H1 (cell line): ENCODE results near the gene MUC5B. TPM values are rescaled to one million over a fixed set of nuclear protein-coding genes. Genes with fewer than 3 reads are reported as not detected.
A peak's percentile ranks its signal among the peaks of the same experiment; 100 is the strongest.

Source experiments
- CTCF ChIA-PET: fragments of 300-600 bp; sonication (Branson Sonifier 250); formaldehyde crosslinking; loops from one replicate; lab custom pipeline; 2021; ENCODE audit not compliant: partially characterized antibody; lab: Charles Lee
- POLR2A ChIA-PET: fragments of 300-600 bp; sonication (Branson Sonifier 250); formaldehyde crosslinking; loops from one replicate; lab custom pipeline; 2021; ENCODE audit warnings: inconsistent platforms; ENCODE audit not compliant: partially characterized antibody; lab: Charles Lee
- DNase-seq, 2 experiments: peaks; one replicate each; pipeline versions ENCODE4 v3.0.0 to v3.0.0-alpha.2; 2010 to 2022; ENCODE audit warnings: low spot score in 2 of 2, low read depth in 1 of 2, mixed read lengths in 1 of 2
- FAIRE-seq: peaks from 2 replicates; lab custom pipeline; 2011; peaks lifted over from hg19 to GRCh38; lab: Jason Lieb, UNC
- H2AFZ ChIP-seq: 2 replicates; pipeline ENCODE4 v1.8.1; 2012; ENCODE audit warnings: low read length, inconsistent platforms
- H2AK5ac ChIP-seq: 2 replicates; pipeline ENCODE4 v1.6.1; 2013; ENCODE audit warnings: low read depth, low read length
- H2BK120ac ChIP-seq: replicated peaks from 2 replicates; pipeline ENCODE3; 2013; ENCODE audit warnings: low read depth, low read length, inconsistent platforms
- H2BK12ac ChIP-seq: 2 replicates; pipeline ENCODE4 v1.6.1; 2013; ENCODE audit warnings: low read depth, low read length
- H2BK15ac ChIP-seq: 2 replicates; pipeline ENCODE4 v1.6.1; 2013; ENCODE audit warnings: low read length
- H2BK20ac ChIP-seq: 2 replicates; pipeline ENCODE4 v1.6.1; 2013; ENCODE audit warnings: low read length
- H2BK5ac ChIP-seq: 2 replicates; pipeline ENCODE4 v1.6.1; 2013; ENCODE audit warnings: low read depth, low read length
- H3K14ac ChIP-seq: 2 replicates; pipeline ENCODE4 v1.6.1; 2013; ENCODE audit warnings: inconsistent platforms; ENCODE audit not compliant: insufficient read length
- H3K18ac ChIP-seq: 2 replicates; pipeline ENCODE4 v1.6.1; 2013; ENCODE audit warnings: low read length; ENCODE audit errors: extremely low read depth
- H3K23ac ChIP-seq: 2 replicates; pipeline ENCODE4 v1.6.1; 2013; ENCODE audit warnings: inconsistent platforms; ENCODE audit not compliant: insufficient read length
- H3K23me2 ChIP-seq: 2 replicates; pipeline ENCODE4 v1.6.1; 2013; ENCODE audit warnings: low read depth, low read length
- H3K27ac ChIP-seq: 2 replicates; pipeline ENCODE4 v1.6.1; 2011; ENCODE audit warnings: low read depth, low read length, inconsistent platforms
- H3K27me3 ChIP-seq, 4 experiments: replicated peaks in 1 of 4; 1 replicate in 1 of 4; 2 replicates in 3 of 4; pipeline versions ENCODE4 v1.6.1 to v1.8.1; 2011 to 2013; ENCODE audit warnings: low read length in 3 of 4, mild to moderate bottlenecking in 3 of 4, inconsistent platforms in 2 of 4, mixed read lengths in 2 of 4, moderate library complexity in 1 of 4; ENCODE audit not compliant: control insufficient read depth in 3 of 4, insufficient read depth in 3 of 4; ENCODE audit errors: extremely low read depth in 1 of 4
- H3K36me3 ChIP-seq, 4 experiments: 2 replicates each; pipeline versions ENCODE4 v1.6.1 to v1.8.1; 2011 to 2013; ENCODE audit warnings: mild to moderate bottlenecking in 4 of 4, low read length in 3 of 4, moderate library complexity in 2 of 4, control low read depth in 1 of 4, inconsistent platforms in 1 of 4; ENCODE audit not compliant: insufficient read depth in 4 of 4, control insufficient read depth in 2 of 4
- H3K4ac ChIP-seq: replicated peaks from 2 replicates; pipeline ENCODE3; 2013; ENCODE audit warnings: low read length, low read depth, mixed read lengths, inconsistent platforms; ENCODE audit not compliant: insufficient read length
- H3K4me1 ChIP-seq, 4 experiments: replicated peaks in 1 of 4; 1 replicate in 1 of 4; 2 replicates in 3 of 4; pipeline versions ENCODE4 v1.6.1 to v1.8.1; 2011 to 2013; ENCODE audit warnings: low read length in 3 of 4, inconsistent platforms in 2 of 4, mixed read lengths in 1 of 4; ENCODE audit not compliant: insufficient read depth in 4 of 4, control insufficient read depth in 3 of 4
- H3K4me2 ChIP-seq, 2 experiments: 2 replicates each; pipeline versions ENCODE4 v1.6.1 to v1.8.1; 2011 to 2013; ENCODE audit warnings: low read depth in 2 of 2, low read length in 2 of 2, control low read depth in 1 of 2, inconsistent platforms in 1 of 2, mild to moderate bottlenecking in 1 of 2; ENCODE audit not compliant: insufficient read depth in 1 of 2
- H3K4me3 ChIP-seq, 4 experiments: fragments of 200-600, 300-600 bp in 1 of 4; sonication (generic), shearing (Covaris generic), sonication (Bioruptor Twin) in 1 of 4; 2 replicates each; pipeline versions ENCODE4 v1.5.1 to v1.8.1; 2011 to 2016; ENCODE audit warnings: low read length in 4 of 4, low read depth in 3 of 4, control low read depth in 2 of 4, inconsistent platforms in 2 of 4, mild to moderate bottlenecking in 2 of 4, mixed read lengths in 1 of 4, moderate library complexity in 1 of 4; ENCODE audit not compliant: insufficient read depth in 2 of 4; ENCODE audit errors: extremely low read depth in 1 of 4
- H3K56ac ChIP-seq: replicated peaks from 2 replicates; pipeline ENCODE3; 2013; ENCODE audit warnings: low read depth, mild to moderate bottlenecking, mixed read lengths, low read length, inconsistent platforms; ENCODE audit not compliant: insufficient read length
- H3K79me1 ChIP-seq: 2 replicates; pipeline ENCODE4 v1.6.1; 2013; ENCODE audit warnings: low read depth, low read length, control low read depth
- H3K79me2 ChIP-seq, 2 experiments: 2 replicates each; pipeline versions ENCODE4 v1.6.1 to v1.8.1; 2012 to 2013; ENCODE audit warnings: low read length in 2 of 2, mild to moderate bottlenecking in 2 of 2, inconsistent platforms in 1 of 2; ENCODE audit not compliant: insufficient read depth in 2 of 2, control insufficient read depth in 1 of 2
- H3K9ac ChIP-seq, 4 experiments: replicated peaks in 1 of 4; 1 replicate in 1 of 4; 2 replicates in 3 of 4; pipeline versions ENCODE4 v1.6.1 to v1.8.1; 2011 to 2013; ENCODE audit warnings: low read depth in 3 of 4, low read length in 3 of 4, control low read depth in 2 of 4, mild to moderate bottlenecking in 2 of 4, moderate library complexity in 2 of 4, inconsistent platforms in 1 of 4; ENCODE audit errors: extremely low read depth in 1 of 4
- H3K9me3 ChIP-seq, 2 experiments: 2 replicates each; pipeline versions ENCODE4 v1.6.1 to v1.8.1; 2012 to 2013; ENCODE audit warnings: mild to moderate bottlenecking in 2 of 2, moderate library complexity in 2 of 2, control low read depth in 1 of 2, inconsistent platforms in 1 of 2, low read depth in 1 of 2, low read length in 1 of 2, mixed read lengths in 1 of 2; ENCODE audit not compliant: insufficient read depth in 2 of 2
- H4K20me1 ChIP-seq, 2 experiments: replicated peaks in 1 of 2; 2 replicates each; pipeline versions ENCODE3 to v1.8.1; 2011 to 2013; ENCODE audit warnings: inconsistent platforms in 2 of 2, low read length in 2 of 2, mild to moderate bottlenecking in 1 of 2; ENCODE audit not compliant: insufficient read depth in 2 of 2, control insufficient read depth in 1 of 2
- H4K5ac ChIP-seq: 2 replicates; pipeline ENCODE4 v1.6.1; 2013; ENCODE audit warnings: low read length, low read depth, mixed read lengths, inconsistent platforms; ENCODE audit not compliant: insufficient read length
- H4K8ac ChIP-seq: 2 replicates; pipeline ENCODE4 v1.8.0; 2013; ENCODE audit warnings: mild to moderate bottlenecking, moderate library complexity, low read length, inconsistent platforms; ENCODE audit not compliant: insufficient read depth; ENCODE audit errors: extremely low read depth
- H4K91ac ChIP-seq: replicated peaks from 2 replicates; pipeline ENCODE3; 2013; ENCODE audit warnings: low read length, mixed read lengths, inconsistent platforms; ENCODE audit not compliant: insufficient read length
- EP300 ChIP-seq, 2 experiments: IDR thresholded peaks; 1 replicate in 1 of 2; 2 replicates in 1 of 2; pipeline ENCODE4 v1.6.1; 2011 to 2012; ENCODE audit warnings: low read depth in 2 of 2, low read length in 2 of 2, mild to moderate bottlenecking in 2 of 2, borderline replicate concordance in 1 of 2, inconsistent platforms in 1 of 2, moderate library complexity in 1 of 2
- TAF7 ChIP-seq: optimal IDR thresholded peaks from 2 replicates; pipeline ENCODE3; 2011; ENCODE audit warnings: low read depth, mild to moderate bottlenecking, inconsistent platforms, low read length, moderate library complexity, borderline replicate concordance
- WGBS, 2 experiments: shearing (Covaris generic) in 1 of 2; methylation state at CpG; one replicate each; pipeline versions ENCODE4 v1.1.6 to v1.1.7; 2013 to 2015; ENCODE audit warnings: low lambda C conversion rate in 2 of 2, mixed read lengths in 2 of 2, inconsistent platforms in 1 of 2, low coverage in 1 of 2, missing lambda C conversion rate in 1 of 2; ENCODE audit not compliant: insufficient replicate concordance in 2 of 2, insufficient coverage in 1 of 2, insufficient read length in 1 of 2; ENCODE audit errors: extremely low coverage in 1 of 2, missing lambda C conversion rate in 1 of 2; 5-methylcytosine and 5-hydroxymethylcytosine counted together
- long read RNA-seq, 2 experiments: library from RNA in 1 of 2; library from capped mRNA in 1 of 2; stranded (forward); transcript quantifications; one replicate each; pipeline ENCODE4 v2.0.0, GENCODE V29; 2021; ENCODE audit warnings: inconsistent platforms in 1 of 2
- polyA minus RNA-seq, 3 experiments: library from RNA; depleted of rRNA, polyadenylated mRNA; stranded (reverse); fragments of >200 nt; gene quantifications; 1 replicate in 2 of 3; 2 replicates in 1 of 3; pipeline ENCODE4 v1.2.3, GENCODE V29; 2011
- polyA plus RNA-seq, 7 experiments: library from polyadenylated mRNA; depleted of rRNA in 3 of 7; stranded (reverse) in 5 of 7; unstranded in 2 of 7; fragments of >200 nt in 5 of 7; fragments of 200-250 nt in 2 of 7; gene quantifications; 1 replicate in 5 of 7; 2 replicates in 1 of 7; 4 replicates in 1 of 7; pipeline versions ENCODE4 v1.2.1 to v1.2.3, GENCODE V29; 2011 to 2013; ENCODE audit warnings: missing spikeins in 2 of 7, mixed read lengths in 2 of 7
- total RNA-seq: library from RNA; stranded (reverse); fragmentation: NEBNext Ultra II Directional; extraction: Animal tissue kit (Norgen Biotek cat#: 25700); gene quantifications from 2 replicates; pipeline ENCODE4 v1.2.1, GENCODE V29; 2021

MUC5B gene, protein sequence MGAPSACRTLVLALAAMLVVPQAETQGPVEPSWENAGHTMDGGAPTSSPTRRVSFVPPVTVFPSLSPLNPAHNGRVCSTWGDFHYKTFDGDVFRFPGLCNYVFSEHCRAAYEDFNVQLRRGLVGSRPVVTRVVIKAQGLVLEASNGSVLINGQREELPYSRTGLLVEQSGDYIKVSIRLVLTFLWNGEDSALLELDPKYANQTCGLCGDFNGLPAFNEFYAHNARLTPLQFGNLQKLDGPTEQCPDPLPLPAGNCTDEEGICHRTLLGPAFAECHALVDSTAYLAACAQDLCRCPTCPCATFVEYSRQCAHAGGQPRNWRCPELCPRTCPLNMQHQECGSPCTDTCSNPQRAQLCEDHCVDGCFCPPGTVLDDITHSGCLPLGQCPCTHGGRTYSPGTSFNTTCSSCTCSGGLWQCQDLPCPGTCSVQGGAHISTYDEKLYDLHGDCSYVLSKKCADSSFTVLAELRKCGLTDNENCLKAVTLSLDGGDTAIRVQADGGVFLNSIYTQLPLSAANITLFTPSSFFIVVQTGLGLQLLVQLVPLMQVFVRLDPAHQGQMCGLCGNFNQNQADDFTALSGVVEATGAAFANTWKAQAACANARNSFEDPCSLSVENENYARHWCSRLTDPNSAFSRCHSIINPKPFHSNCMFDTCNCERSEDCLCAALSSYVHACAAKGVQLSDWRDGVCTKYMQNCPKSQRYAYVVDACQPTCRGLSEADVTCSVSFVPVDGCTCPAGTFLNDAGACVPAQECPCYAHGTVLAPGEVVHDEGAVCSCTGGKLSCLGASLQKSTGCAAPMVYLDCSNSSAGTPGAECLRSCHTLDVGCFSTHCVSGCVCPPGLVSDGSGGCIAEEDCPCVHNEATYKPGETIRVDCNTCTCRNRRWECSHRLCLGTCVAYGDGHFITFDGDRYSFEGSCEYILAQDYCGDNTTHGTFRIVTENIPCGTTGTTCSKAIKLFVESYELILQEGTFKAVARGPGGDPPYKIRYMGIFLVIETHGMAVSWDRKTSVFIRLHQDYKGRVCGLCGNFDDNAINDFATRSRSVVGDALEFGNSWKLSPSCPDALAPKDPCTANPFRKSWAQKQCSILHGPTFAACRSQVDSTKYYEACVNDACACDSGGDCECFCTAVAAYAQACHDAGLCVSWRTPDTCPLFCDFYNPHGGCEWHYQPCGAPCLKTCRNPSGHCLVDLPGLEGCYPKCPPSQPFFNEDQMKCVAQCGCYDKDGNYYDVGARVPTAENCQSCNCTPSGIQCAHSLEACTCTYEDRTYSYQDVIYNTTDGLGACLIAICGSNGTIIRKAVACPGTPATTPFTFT (N-terminal part only)
- 0.02 and 0.31 TPM in 2 replicates for total RNA-seq
- 0.03 and 0.44 TPM in 2 replicates for polyA plus RNA-seq (2011; rRNA removed)
- 0.03 TPM for polyA plus RNA-seq (2011; cell fraction: cytosol; rRNA removed)
- 0.10 TPM for polyA plus RNA-seq (2011; cell fraction: nucleus; rRNA removed)
- polyA plus RNA-seq (2012, experiment 1 of 2) = 0.01 to 0.09 TPM (median 0.03 TPM) in 4 replicates
- 0.01 TPM for polyA plus RNA-seq (2012, experiment 2 of 2)
- polyA plus RNA-seq (2013, experiment 1 of 2) = 0.02 TPM
- polyA plus RNA-seq (2013, experiment 2 of 2) = 0.02 TPM
- 0.02 and 0.03 TPM in 2 replicates for polyA minus RNA-seq (2011; rRNA and poly(A)+ RNA removed)
- not detected for polyA minus RNA-seq (2011; cell fraction: cytosol; rRNA and poly(A)+ RNA removed)
- polyA minus RNA-seq (2011; cell fraction: nucleus; rRNA and poly(A)+ RNA removed) = 0.10 TPM
- long read RNA-seq, experiment 1 = 0 reads
- long read RNA-seq, experiment 2 = 0 reads

- H3K9ac ChIP-seq = no peak within 1 kb of the TSS
- no peak within 1 kb of the TSS for H3K4ac ChIP-seq
- peak within 1 kb of the TSS; percentile 71; the same call in 1 of the 2 replicates for H3K18ac ChIP-seq
- no peak within 1 kb of the TSS for H3K4me3 ChIP-seq
- peak in 1 of 2 experiments; percentile 43 for DNase-seq
- H2AK5ac ChIP-seq = no peak within 1 kb of the TSS
- no peaks in the 10 kb centered on the region; a peak in 1 of 4 replicates for H3K9me3 ChIP-seq
- WGBS, 2 experiments = 87% methylated on average over 16 of the region's 36 CpGs; no CpG with 5 or more reads in 1 of the 2 experiments
- no peaks in the 10 kb centered on the region for H3K23me2 ChIP-seq
- H4K5ac ChIP-seq = no peak within 1 kb of the TSS
- no peak for FAIRE-seq
- peak within 1 kb of the TSS; percentile 92 for H4K8ac ChIP-seq
- no peak within 1 kb of the TSS for H2BK5ac ChIP-seq
- no peak within 1 kb of the TSS for H4K91ac ChIP-seq
- no peaks in the 10 kb centered on the region for H3K79me1 ChIP-seq
- H3K14ac ChIP-seq = no peak within 1 kb of the TSS
- no peak within 1 kb of the TSS for H3K23ac ChIP-seq
- ChIA-PET CTCF (no interaction called here), POLR2A (no interaction called here)
- no peak within 1 kb of the TSS for H2AFZ ChIP-seq
- no peaks in the 10 kb centered on the region for H3K27me3 ChIP-seq
- H2BK12ac ChIP-seq = no peak within 1 kb of the TSS
- no peaks in the 10 kb centered on the region for H3K36me3 ChIP-seq
- no peaks in the 10 kb centered on the region for H3K79me2 ChIP-seq
- no peak within 1 kb of the TSS for H3K4me2 ChIP-seq
- no peaks in the 10 kb centered on the region for H4K20me1 ChIP-seq
- no peak within 1 kb of the TSS for H3K56ac ChIP-seq
- H3K4me1 ChIP-seq = peaks cover 0 to 13% (median 5%) of the 10 kb centered on the region in 4 experiments; a peak in 6 of 7 replicates
- no peak within 1 kb of the TSS for H2BK15ac ChIP-seq
- H3K27ac ChIP-seq = no peak within 1 kb of the TSS
- H2BK120ac ChIP-seq = no peak within 1 kb of the TSS
- H2BK20ac ChIP-seq = 0 out of 2 replicates have a peak within 1 kb of the TSS, but pooled peaks have one; percentile 72
- TF ChIP-seq TAF7 (no peak), EP300 (IDR thresholded peaks at IDR 0.05; ENCODE audit: borderline replicate concordance in 1 of 2, low read depth in 2 of 2, low read length in 2 of 2) (no peak)
These were observed at the start of gene MUC5B for GRCh38 chr11:1222491-1223345. Gene MUC5B (plus strand): TSS chr11:1223066. CDS start chr11:1223124, 58 bp downstream.
